ENCODE measurements around the gene RHOV.

- TF ChIP-seq PATZ1 (CRISPR knock-in tag; IDR thresholded peaks at IDR 0.05; ENCODE audit: borderline replicate concordance) (no peak), RARB (CRISPR knock-in tag; IDR thresholded peaks at IDR 0.05) (no peak), BACH2 (CRISPR knock-in tag; IDR thresholded peaks at IDR 0.05; ENCODE audit: borderline replicate concordance) (no peak), CREB5 (CRISPR knock-in tag; IDR thresholded peaks at IDR 0.05; ENCODE audit: low read depth) (no peak), ZNF70 (CRISPR knock-in tag; IDR thresholded peaks at IDR 0.05) (no peak), CSRNP3 (CRISPR knock-in tag; IDR thresholded peaks at IDR 0.05) (no peak), ISL1 (CRISPR knock-in tag; IDR thresholded peaks at IDR 0.05) (no peak), PPARA (CRISPR knock-in tag; IDR thresholded peaks at IDR 0.05; ENCODE audit: borderline replicate concordance) (no peak)
Observed at GRCh38 chr15:40855706-40856234, 18.3 kb downstream of the RHOV start.
